ENCODE results near the gene IGBP1.
"Not testable (repeated sequence)": the region's sequence is repeated elsewhere in the genome, so short reads cannot be mapped to it uniquely, and the experiment has no call there.

Gene IGBP1

GRCh38 chrX:70096052-70096451 is 37.2 kb upstream of the IGBP1 start:
- no peak for TF ChIP-seq CTCF (IDR thresholded peaks at IDR 0.05)
- no peak overlapping the region for H3K27ac ChIP-seq
- no peak for DNase-seq (ENCODE audit: low spot score)
- no peak overlapping the region for H3K4me3 ChIP-seq

GRCh38 chrX:70105229-70105628 is 28.0 kb upstream of the IGBP1 start:
- Histone ChIP-seq H3K27ac (no peak overlapping the region), H3K4me3 (no peak overlapping the region)
- DNase-seq (ENCODE audit: low spot score) = no peak
- no peak for TF ChIP-seq CTCF (IDR thresholded peaks at IDR 0.05)

GRCh38 chrX:70111436-70112026 is 21.7 kb upstream of the IGBP1 start:
- H3K27ac ChIP-seq; DNase-seq (ENCODE audit: low spot score); H3K4me3 ChIP-seq: not testable (repeated sequence)

- Histone ChIP-seq H3K4me3 (no peak overlapping the region), H3K27ac (no peak overlapping the region)
- TF ChIP-seq CTCF (IDR thresholded peaks at IDR 0.05) = no peak
- no peak for DNase-seq (ENCODE audit: low spot score)
Measured at GRCh38 chrX:70117738-70118137, 15.5 kb upstream of the IGBP1 start.

GRCh38 chrX:70123014-70123413 is 10.2 kb upstream of the IGBP1 start:
- H3K27ac ChIP-seq; H3K4me3 ChIP-seq; DNase-seq (ENCODE audit: low spot score): not testable (repeated sequence)

- no peak for DNase-seq (ENCODE audit: low spot score)
- Histone ChIP-seq H3K27ac (no peak overlapping the region), H3K4me3 (no peak overlapping the region)
- no peak for TF ChIP-seq CTCF (IDR thresholded peaks at IDR 0.05)
Measured at GRCh38 chrX:70124678-70125077, 8.6 kb upstream of the IGBP1 start.

GRCh38 chrX:70128071-70128470 is 5.2 kb upstream of the IGBP1 start:
- no peak for DNase-seq (ENCODE audit: low spot score)
- H3K4me3 ChIP-seq = no peak overlapping the region
- no peak for TF ChIP-seq CTCF (IDR thresholded peaks at IDR 0.05)
- no peak overlapping the region for H3K27ac ChIP-seq

GRCh38 chrX:70129816-70130215 is 3.4 kb upstream of the IGBP1 start:
- DNase-seq (ENCODE audit: low spot score) = no peak
- H3K27ac ChIP-seq = no peak overlapping the region
- no peak for TF ChIP-seq CTCF (IDR thresholded peaks at IDR 0.05)
- H3K4me3 ChIP-seq = no peak overlapping the region

Data from coronary artery (tissue), 2 donors.